ENCODE measurements around the gene SHLD2. TPM values are rescaled to one million over a fixed set of nuclear protein-coding genes. Genes with fewer than 3 reads are reported as not detected.
"Not testable (repeated sequence)": the region's sequence is repeated elsewhere in the genome, so short reads cannot be mapped to it uniquely, and the experiment has no call there.

The SHLD2 gene
- total and polyA plus RNA-seq, 10 donors, result 10.8 to 38.5 (median 24.4) TPM

DNA sequence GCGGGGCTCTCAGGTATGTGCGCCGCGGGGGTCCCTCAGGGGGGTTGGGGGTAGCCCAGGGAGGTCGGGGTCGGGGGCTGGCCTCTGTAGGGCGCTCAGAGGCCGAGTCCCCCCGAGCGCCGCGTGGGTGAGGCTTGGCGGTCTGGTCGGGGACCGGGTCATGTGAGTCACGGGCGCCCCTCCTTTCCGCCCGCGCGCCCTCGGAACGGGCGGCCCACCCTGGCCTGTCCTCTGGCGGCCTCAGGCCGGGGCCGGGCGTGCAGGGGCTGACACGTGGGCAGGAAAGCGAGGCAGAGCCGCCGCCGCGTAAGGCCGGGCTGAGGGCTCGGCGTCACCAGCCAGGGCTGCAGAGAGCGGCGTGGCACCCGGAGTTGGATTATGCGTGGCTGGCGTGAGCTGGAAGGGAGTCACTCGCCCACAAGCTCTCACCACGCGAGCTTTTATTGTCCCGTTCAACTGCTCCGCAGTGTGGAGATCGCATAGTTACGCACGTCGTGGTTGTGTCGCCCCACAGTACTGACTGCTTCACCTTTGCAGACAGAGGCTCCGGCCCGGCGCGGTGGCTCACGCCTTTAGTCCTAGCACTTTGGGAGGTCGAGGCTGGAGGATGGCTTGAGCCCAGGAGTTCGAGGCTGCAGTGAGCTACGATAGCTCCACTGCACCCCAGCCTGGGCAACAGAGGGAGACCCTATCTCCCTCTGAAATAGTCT, 385 bp downstream of the SHLD2 start:
- no peaks in the 10 kb centered on the region for H3K9me3 ChIP-seq
- 0 to 1% (median 0%) methylated on average over 28 to 60 of the region's 60 CpGs for WGBS, 5 donors
- H3K4me1 ChIP-seq, result peaks cover 12 to 64% (median 46%) of the 10 kb centered on the region in 6 donors
- H3K36me3 ChIP-seq, result peaks cover 0 to 33% (median 4%) of the 10 kb centered on the region in 6 donors
- TF ChIP-seq POLR2A (IDR thresholded peaks at IDR 0.05) (peak in 1 of 3 donors; percentile 45), POLR2AphosphoS5 (IDR thresholded peaks at IDR 0.05) (peak; percentile 77 to 90 (median 86))
- TF ChIP-seq, protein P1, sequence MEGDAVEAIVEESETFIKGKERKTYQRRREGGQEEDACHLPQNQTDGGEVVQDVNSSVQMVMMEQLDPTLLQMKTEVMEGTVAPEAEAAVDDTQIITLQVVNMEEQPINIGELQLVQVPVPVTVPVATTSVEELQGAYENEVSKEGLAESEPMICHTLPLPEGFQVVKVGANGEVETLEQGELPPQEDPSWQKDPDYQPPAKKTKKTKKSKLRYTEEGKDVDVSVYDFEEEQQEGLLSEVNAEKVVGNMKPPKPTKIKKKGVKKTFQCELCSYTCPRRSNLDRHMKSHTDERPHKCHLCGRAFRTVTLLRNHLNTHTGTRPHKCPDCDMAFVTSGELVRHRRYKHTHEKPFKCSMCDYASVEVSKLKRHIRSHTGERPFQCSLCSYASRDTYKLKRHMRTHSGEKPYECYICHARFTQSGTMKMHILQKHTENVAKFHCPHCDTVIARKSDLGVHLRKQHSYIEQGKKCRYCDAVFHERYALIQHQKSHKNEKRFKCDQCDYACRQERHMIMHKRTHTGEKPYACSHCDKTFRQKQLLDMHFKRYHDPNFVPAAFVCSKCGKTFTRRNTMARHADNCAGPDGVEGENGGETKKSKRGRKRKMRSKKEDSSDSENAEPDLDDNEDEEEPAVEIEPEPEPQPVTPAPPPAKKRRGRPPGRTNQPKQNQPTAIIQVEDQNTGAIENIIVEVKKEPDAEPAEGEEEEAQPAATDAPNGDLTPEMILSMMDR (IDR thresholded peaks at IDR 0.05 in 8 of 11, conservative IDR thresholded peaks at IDR 0.05 in 3 of 11), result peak in 3 of 11 experiments; percentile 7 to 13 (median 8)
- intact Hi-C loops (cut with DNase I; ENCODE audit: low total_unique reads), result no loop called here
- H3K27me3 ChIP-seq (replicated peaks in 1 of 7), result no peaks in the 10 kb centered on the region
- peak overlapping the region; percentile 54 to 88 (median 74) for H3K4me3 ChIP-seq
- peak overlapping the region; percentile 93 to 99 (median 98) for H3K27ac ChIP-seq
- DNase-seq, result peak; percentile 96

DNA sequence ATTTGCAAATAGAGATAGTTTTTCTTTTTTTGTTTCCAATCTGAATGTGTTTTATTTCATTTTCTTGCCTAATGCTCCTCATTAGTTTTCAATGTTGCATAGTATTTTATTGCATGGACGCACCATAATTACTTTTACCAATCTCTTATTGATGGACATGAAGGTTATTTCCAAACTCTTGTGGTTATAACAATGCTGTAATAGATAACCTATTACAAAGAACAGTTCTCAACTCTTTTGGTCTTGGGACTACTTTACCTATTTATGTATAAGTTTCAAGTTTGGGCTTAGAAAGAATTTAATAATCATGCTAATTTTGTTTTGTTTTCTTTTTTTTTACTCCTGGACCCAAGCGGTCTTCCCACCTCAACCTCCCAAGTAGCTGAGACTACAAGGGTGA, 7.0 kb downstream of the SHLD2 start:
- H3K27ac ChIP-seq, result no peak overlapping the region
- WGBS, 5 donors, result 93 to 100% (median 95%) methylated on average over 2 of the region's 2 CpGs
- H3K36me3 ChIP-seq, result peaks cover 0 to 94% (median 21%) of the 10 kb centered on the region in 6 donors
- no peaks in the 10 kb centered on the region for H3K9me3 ChIP-seq
- no peak for DNase-seq
- TF ChIP-seq, protein P1 (IDR thresholded peaks at IDR 0.05 in 8 of 11, conservative IDR thresholded peaks at IDR 0.05 in 3 of 11), result no peak
- no peak for TF ChIP-seq POLR2AphosphoS5 (IDR thresholded peaks at IDR 0.05)
- no peak for TF ChIP-seq POLR2A (IDR thresholded peaks at IDR 0.05)
- H3K4me3 ChIP-seq, result no peak overlapping the region
- H3K27me3 ChIP-seq (replicated peaks in 1 of 7), result no peaks in the 10 kb centered on the region
- H3K4me1 ChIP-seq, result peaks cover 0 to 11% (median 2%) of the 10 kb centered on the region in 6 donors
- intact Hi-C loops (cut with DNase I; ENCODE audit: low total_unique reads), result no loop called here

DNA sequence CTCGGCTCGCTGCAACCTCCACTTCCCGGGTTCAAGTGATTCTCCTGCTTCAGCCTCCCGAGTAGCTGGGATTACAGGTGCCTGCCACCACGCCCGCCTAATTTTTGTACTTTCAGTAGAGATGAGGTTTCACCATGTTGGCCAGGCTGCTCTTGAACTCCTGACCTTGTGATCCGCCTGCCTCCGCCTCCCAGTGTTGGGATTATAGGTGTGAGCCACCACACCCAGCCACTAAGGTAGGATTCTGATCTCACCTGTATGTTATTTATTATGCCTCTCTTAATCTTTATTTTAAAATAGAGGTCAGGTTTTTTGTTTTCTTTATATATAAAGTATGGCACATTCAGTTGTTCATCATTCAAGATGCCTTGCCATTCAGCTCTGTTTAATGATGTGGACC, 9.7 kb downstream of the SHLD2 start:
- H3K27me3 ChIP-seq (replicated peaks in 1 of 7); H3K27ac ChIP-seq; intact Hi-C loops (cut with DNase I; ENCODE audit: low total_unique reads); H3K4me3 ChIP-seq; H3K9me3 ChIP-seq; H3K4me1 ChIP-seq; DNase-seq: not testable (repeated sequence)
- H3K36me3 ChIP-seq, result peaks cover 0 to 94% (median 31%) of the 10 kb centered on the region in 6 donors
- WGBS, 5 donors, result 88 to 96% (median 92%) methylated on average over 8 of the region's 8 CpGs

DNA sequence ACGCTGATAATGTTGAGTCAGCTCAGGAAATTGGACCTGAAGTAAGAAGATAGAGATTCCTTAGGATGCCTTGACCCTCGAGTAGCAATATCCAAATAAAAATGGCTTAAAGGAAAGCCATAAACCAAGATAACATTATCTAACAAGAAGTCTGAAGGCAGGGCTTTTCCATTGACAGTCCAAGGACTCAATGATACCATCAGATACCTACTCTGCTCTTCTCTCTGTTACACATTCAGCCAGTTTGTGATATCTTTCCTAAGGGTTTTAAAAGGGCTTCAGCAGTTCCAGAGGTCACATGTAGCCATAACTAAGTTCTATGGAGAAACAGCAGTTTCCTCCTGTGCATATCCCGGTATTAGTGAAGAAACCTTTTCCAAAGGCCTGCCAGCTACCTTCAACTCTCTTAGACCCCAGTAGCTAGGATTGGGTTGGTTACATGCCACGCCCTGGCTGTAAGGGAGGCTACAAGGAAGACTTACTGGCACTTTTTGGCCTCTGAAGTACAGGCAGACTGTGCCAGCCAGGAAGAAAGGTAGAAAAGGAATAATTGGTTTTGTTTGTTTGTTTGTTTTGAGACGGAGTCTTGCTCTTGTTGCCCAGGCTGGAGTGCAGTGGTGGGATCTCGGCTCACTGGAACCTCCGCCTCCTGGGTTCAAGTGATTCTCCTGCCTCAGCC, 10.6 kb downstream of the SHLD2 start:
- Histone ChIP-seq H3K9me3 (no peaks in the 10 kb centered on the region), H3K4me1 (no peaks in the 10 kb centered on the region), H3K27ac (no peak overlapping the region), H3K27me3 (replicated peaks in 1 of 7) (no peaks in the 10 kb centered on the region), H3K36me3 (peaks cover 0 to 91% (median 32%) of the 10 kb centered on the region in 6 donors), H3K4me3 (no peak overlapping the region)
- WGBS, 5 donors, result 88 to 98% (median 95%) methylated on average over 7 of the region's 7 CpGs
- no peak for DNase-seq
- TF ChIP-seq POLR2AphosphoS5 (IDR thresholded peaks at IDR 0.05) (no peak), POLR2A (IDR thresholded peaks at IDR 0.05) (no peak)
- TF ChIP-seq, protein P1 (IDR thresholded peaks at IDR 0.05 in 8 of 11, conservative IDR thresholded peaks at IDR 0.05 in 3 of 11), result no peak
- intact Hi-C loops (cut with DNase I; ENCODE audit: low total_unique reads), result no loop called here

DNA sequence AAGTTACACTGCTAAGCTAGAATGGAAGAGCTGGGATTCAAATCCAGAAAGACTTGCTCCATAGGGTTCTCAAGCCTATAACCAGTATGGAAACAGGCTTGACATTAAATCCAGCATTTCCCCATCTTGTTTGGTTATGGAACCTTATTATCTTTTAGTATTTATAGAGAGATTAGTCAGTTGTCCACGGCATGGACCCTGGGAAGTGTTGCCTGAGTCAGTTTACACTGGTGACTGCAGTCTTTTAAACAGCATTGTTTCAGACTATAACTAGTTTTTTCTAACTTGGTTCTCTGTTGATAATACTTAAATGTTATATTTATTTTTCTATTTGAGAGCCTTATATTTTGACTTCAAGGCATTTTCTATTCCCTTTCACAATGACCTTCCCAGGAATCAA, 23.1 kb downstream of the SHLD2 start:
- H3K4me1 ChIP-seq; H3K36me3 ChIP-seq; DNase-seq; intact Hi-C loops (cut with DNase I; ENCODE audit: low total_unique reads); H3K27me3 ChIP-seq (replicated peaks in 1 of 7); H3K4me3 ChIP-seq; H3K9me3 ChIP-seq; H3K27ac ChIP-seq: not testable (repeated sequence)
- 82 to 100% (median 100%) methylated on average over 1 of the region's 1 CpG for WGBS, 5 donors

DNA sequence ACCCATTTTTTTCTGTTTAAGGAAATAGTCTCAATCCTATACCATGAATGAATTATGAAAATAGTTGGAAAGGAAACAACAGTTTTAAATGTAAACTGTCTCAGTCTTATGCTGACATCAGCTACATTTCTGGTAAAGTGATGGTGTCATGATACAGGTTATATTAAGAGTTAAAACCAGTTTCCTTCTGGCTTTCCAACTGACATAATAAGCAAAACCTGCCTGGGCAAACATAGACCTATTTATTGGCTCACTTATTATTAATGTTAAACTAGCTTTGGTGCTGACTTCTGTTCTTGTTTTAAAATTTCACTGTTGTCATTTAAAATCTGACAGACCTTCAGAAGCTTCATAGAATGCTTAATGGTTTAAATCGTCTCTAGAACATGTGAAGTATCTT, 24.0 kb downstream of the SHLD2 start:
- WGBS, 5 donors, result 71 to 100% (median 85%) methylated on average over 1 of the region's 1 CpG; no CpG with 5 or more reads in 1 of the 5 donors
- H3K9me3 ChIP-seq; intact Hi-C loops (cut with DNase I; ENCODE audit: low total_unique reads); H3K36me3 ChIP-seq; DNase-seq; H3K4me3 ChIP-seq; H3K4me1 ChIP-seq; H3K27me3 ChIP-seq (replicated peaks in 1 of 7); H3K27ac ChIP-seq: not testable (repeated sequence)

DNA sequence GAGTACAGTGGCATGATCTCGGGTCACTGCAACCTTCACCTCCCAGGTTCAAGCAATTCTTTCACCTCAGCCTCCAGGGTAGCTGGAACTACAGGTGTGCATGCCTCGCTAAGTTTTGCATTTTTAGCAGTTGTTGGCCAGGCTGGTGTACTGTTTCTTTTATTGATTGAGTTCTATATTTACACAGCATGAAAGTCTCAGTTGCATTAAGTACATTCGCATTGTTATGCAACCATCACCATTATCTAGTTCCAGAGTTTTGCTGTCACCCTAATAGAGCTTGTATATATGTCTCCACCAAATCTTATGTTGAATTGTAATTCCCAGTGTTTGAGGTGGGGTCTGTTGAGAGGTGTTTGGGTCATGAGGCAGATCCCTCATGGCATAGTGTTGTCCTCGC, 28.3 kb downstream of the SHLD2 start:
- DNase-seq; H3K27ac ChIP-seq; H3K36me3 ChIP-seq; H3K4me3 ChIP-seq; H3K9me3 ChIP-seq; H3K4me1 ChIP-seq; intact Hi-C loops (cut with DNase I; ENCODE audit: low total_unique reads); H3K27me3 ChIP-seq (replicated peaks in 1 of 7): not testable (repeated sequence)
- WGBS, 5 donors, result 91 to 98% (median 94%) methylated on average over 3 of the region's 4 CpGs
